Keratinocyte (primary cell): ENCODE results near the gene NDUFAF4. TPM values are rescaled to one million over a fixed set of nuclear protein-coding genes. Genes with fewer than 3 reads are reported as not detected.

Experiments used
- DNase-seq: peaks from one replicate; pipeline ENCODE4 v3.0.0-alpha.2; 2011; ENCODE audit warnings: low read depth, missing footprints, low spot score
- FAIRE-seq: peaks from 2 replicates; lab custom pipeline; 2011; peaks lifted over from hg19 to GRCh38; lab: Jason Lieb, UNC
- H2AFZ ChIP-seq: 2 replicates; pipeline ENCODE4 v1.6.0; 2012; ENCODE audit warnings: low read length, control low read depth, inconsistent platforms; ENCODE audit not compliant: control insufficient read depth
- H3K27ac ChIP-seq: 2 replicates; pipeline ENCODE4 v1.5.1; 2011; ENCODE audit warnings: low read length; ENCODE audit not compliant: control insufficient read depth, insufficient read depth
- H3K27me3 ChIP-seq: 3 replicates; pipeline ENCODE4 v1.6.0; 2011; ENCODE audit warnings: low read length; ENCODE audit not compliant: control insufficient read depth, insufficient read depth; ENCODE audit errors: extremely low read depth
- H3K36me3 ChIP-seq, 2 experiments: 2 replicates in 1 of 2; 3 replicates in 1 of 2; pipeline ENCODE4 v1.5.1; 2011; ENCODE audit warnings: low read length in 2 of 2, mild to moderate bottlenecking in 1 of 2; ENCODE audit not compliant: control insufficient read depth in 2 of 2, insufficient read depth in 2 of 2; ENCODE audit errors: extremely low read depth in 1 of 2
- H3K4me1 ChIP-seq: 3 replicates; pipeline ENCODE4 v1.5.1; 2011; ENCODE audit warnings: low read length; ENCODE audit not compliant: control insufficient read depth, insufficient read depth; ENCODE audit errors: extremely low read depth
- H3K4me2 ChIP-seq: 3 replicates; pipeline ENCODE4 v1.6.0; 2011; ENCODE audit warnings: low read depth, low read length; ENCODE audit not compliant: control insufficient read depth, insufficient read depth; ENCODE audit errors: extremely low read depth
- H3K4me3 ChIP-seq, 3 experiments: fragments of 200-600 bp in 1 of 3; sonication (generic) in 1 of 3; 2 replicates in 2 of 3; 3 replicates in 1 of 3; pipeline ENCODE4 v1.5.1; 2011 to 2016; ENCODE audit warnings: low read length in 3 of 3, mild to moderate bottlenecking in 3 of 3, control low read depth in 2 of 3, inconsistent platforms in 1 of 3, low read depth in 1 of 3, mixed read lengths in 1 of 3, mixed run types in 1 of 3, moderate library complexity in 1 of 3; ENCODE audit not compliant: control insufficient read depth in 2 of 3, insufficient read depth in 2 of 3; ENCODE audit errors: extremely low read depth in 1 of 3
- H3K79me2 ChIP-seq: 2 replicates; pipeline ENCODE4 v1.6.0; 2012; ENCODE audit warnings: low read length; ENCODE audit not compliant: control insufficient read depth, insufficient read depth
- H3K9ac ChIP-seq: 3 replicates; pipeline ENCODE4 v1.6.0; 2011; ENCODE audit warnings: low read length; ENCODE audit not compliant: control insufficient read depth, insufficient read depth; ENCODE audit errors: extremely low read depth
- H3K9me1 ChIP-seq: 3 replicates; pipeline ENCODE4 v1.6.0; 2011; ENCODE audit warnings: low read length; ENCODE audit not compliant: control insufficient read depth, insufficient read depth; ENCODE audit errors: extremely low read depth
- H3K9me3 ChIP-seq: 2 replicates; pipeline ENCODE4 v1.5.1; 2012; ENCODE audit warnings: low read depth, low read length; ENCODE audit not compliant: control insufficient read depth
- H4K20me1 ChIP-seq: 3 replicates; pipeline ENCODE4 v1.6.0; 2011; ENCODE audit warnings: low read length; ENCODE audit not compliant: control insufficient read depth, insufficient read depth; ENCODE audit errors: extremely low read depth
- EZH2 ChIP-seq: IDR thresholded peaks from one replicate; pipeline ENCODE4 v1.6.1; 2012; ENCODE audit warnings: inconsistent platforms, mild to moderate bottlenecking, low read length, moderate library complexity
- dilution Hi-C: fragments of 300-500 bp; cut with MboI; formaldehyde crosslinking; loops from one replicate; pipeline ENCODE4 v1.7.0; 2020; ENCODE audit warnings: low sequenced_read_pairs; ENCODE audit not compliant: extremely low pct_ligation_motif_present
- polyA plus RNA-seq, 5 experiments: library from polyadenylated mRNA; depleted of rRNA in 3 of 5; stranded (reverse) in 3 of 5; stranded (forward) in 1 of 5; unstranded in 1 of 5; fragments of >200 nt; gene quantifications; 1 replicate in 1 of 5; 2 replicates in 3 of 5; 3 replicates in 1 of 5; pipeline versions ENCODE4 v1.2.1 to v1.2.3, GENCODE V29; 2011 to 2012; ENCODE audit warnings: missing spikeins in 2 of 5, low read depth in 1 of 5, low replicate concordance in 1 of 5
- TF ChIP-seq, protein P1 (sequence below), 3 experiments: IDR thresholded peaks in 1 of 3; conservative IDR thresholded peaks in 1 of 3; optimal IDR thresholded peaks in 1 of 3; 2 replicates in 2 of 3; 3 replicates in 1 of 3; pipeline versions ENCODE3 to v1.5.1; 2011; ENCODE audit warnings: low read length in 3 of 3, mild to moderate bottlenecking in 3 of 3, moderate library complexity in 2 of 3, control low read depth in 1 of 3, inconsistent platforms in 1 of 3; ENCODE audit not compliant: insufficient read depth in 2 of 3; ENCODE audit errors: extremely low read depth in 1 of 3

NDUFAF4 gene
- polyA plus RNA-seq, 1 donor (not counting 4 experiments of a cell fraction or from before 2014, with no cell fraction given), result 68.3 TPM

GRCh38 chr6:96900873-96901272, 3.2 kb upstream of the NDUFAF4 start:
- Histone ChIP-seq H3K9me3 (no peaks in the 10 kb centered on the region), H3K27me3 (no peaks in the 10 kb centered on the region), H2AFZ (no peak overlapping the region), H3K4me2 (no peak overlapping the region), H3K36me3 (no peaks in the 10 kb centered on the region), H3K4me3 (no peak overlapping the region), H3K79me2 (peaks cover 13% of the 10 kb centered on the region), H3K27ac (no peak overlapping the region), H4K20me1 (no peaks in the 10 kb centered on the region), H3K9ac (no peak overlapping the region), H3K9me1 (no peaks in the 10 kb centered on the region), H3K4me1 (peaks cover 8% of the 10 kb centered on the region)
- dilution Hi-C loops, result no loop called here
- DNase-seq, result no peak
- TF ChIP-seq, protein P1, sequence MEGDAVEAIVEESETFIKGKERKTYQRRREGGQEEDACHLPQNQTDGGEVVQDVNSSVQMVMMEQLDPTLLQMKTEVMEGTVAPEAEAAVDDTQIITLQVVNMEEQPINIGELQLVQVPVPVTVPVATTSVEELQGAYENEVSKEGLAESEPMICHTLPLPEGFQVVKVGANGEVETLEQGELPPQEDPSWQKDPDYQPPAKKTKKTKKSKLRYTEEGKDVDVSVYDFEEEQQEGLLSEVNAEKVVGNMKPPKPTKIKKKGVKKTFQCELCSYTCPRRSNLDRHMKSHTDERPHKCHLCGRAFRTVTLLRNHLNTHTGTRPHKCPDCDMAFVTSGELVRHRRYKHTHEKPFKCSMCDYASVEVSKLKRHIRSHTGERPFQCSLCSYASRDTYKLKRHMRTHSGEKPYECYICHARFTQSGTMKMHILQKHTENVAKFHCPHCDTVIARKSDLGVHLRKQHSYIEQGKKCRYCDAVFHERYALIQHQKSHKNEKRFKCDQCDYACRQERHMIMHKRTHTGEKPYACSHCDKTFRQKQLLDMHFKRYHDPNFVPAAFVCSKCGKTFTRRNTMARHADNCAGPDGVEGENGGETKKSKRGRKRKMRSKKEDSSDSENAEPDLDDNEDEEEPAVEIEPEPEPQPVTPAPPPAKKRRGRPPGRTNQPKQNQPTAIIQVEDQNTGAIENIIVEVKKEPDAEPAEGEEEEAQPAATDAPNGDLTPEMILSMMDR (optimal IDR thresholded peaks at IDR 0.05 in 1 of 3, IDR thresholded peaks at IDR 0.05 in 1 of 3, conservative IDR thresholded peaks at IDR 0.05 in 1 of 3; ENCODE audit: extremely low read depth in 1 of 3, insufficient read depth in 2 of 3, low read length in 3 of 3), result no peak
- no peak for TF ChIP-seq EZH2
- no peak for FAIRE-seq

GRCh38 chr6:96899451-96899998, 1.8 kb upstream of the NDUFAF4 start:
- no peak overlapping the region for H3K4me2 ChIP-seq
- no peak for TF ChIP-seq EZH2
- TF ChIP-seq, protein P1 (optimal IDR thresholded peaks at IDR 0.05 in 1 of 3, IDR thresholded peaks at IDR 0.05 in 1 of 3, conservative IDR thresholded peaks at IDR 0.05 in 1 of 3; ENCODE audit: extremely low read depth in 1 of 3, insufficient read depth in 2 of 3, low read length in 3 of 3), result no peak
- FAIRE-seq (no peak), DNase-seq (no peak)
- H3K9me1 ChIP-seq, result no peaks in the 10 kb centered on the region
- dilution Hi-C loops, result no loop called here
- H3K36me3 ChIP-seq, result no peaks in the 10 kb centered on the region
- H2AFZ ChIP-seq, result no peak overlapping the region
- no peaks in the 10 kb centered on the region for H3K27me3 ChIP-seq
- H3K4me3 ChIP-seq, result no peak overlapping the region
- H3K4me1 ChIP-seq, result peaks cover 8% of the 10 kb centered on the region
- H4K20me1 ChIP-seq, result no peaks in the 10 kb centered on the region
- no peaks in the 10 kb centered on the region for H3K9me3 ChIP-seq
- no peak overlapping the region for H3K9ac ChIP-seq
- H3K27ac ChIP-seq, result no peak overlapping the region
- peaks cover 26% of the 10 kb centered on the region for H3K79me2 ChIP-seq
